ENCODE measurements around the gene SLC16A3.

Gene SLC16A3

GRCh38 chr17:82215095-82215971 lies 13.5 kb upstream of the SLC16A3 start:
- H3K4me3 ChIP-seq (ENCODE audit: control insufficient read depth, low read depth, low read length) = no peak overlapping the region
- no peak for DNase-seq (ENCODE audit: low read depth)
- TF ChIP-seq CTCF (conservative IDR thresholded peaks at IDR 0.05; ENCODE audit: control insufficient read depth, insufficient read depth, low read depth, low read length) = no peak

DNA sequence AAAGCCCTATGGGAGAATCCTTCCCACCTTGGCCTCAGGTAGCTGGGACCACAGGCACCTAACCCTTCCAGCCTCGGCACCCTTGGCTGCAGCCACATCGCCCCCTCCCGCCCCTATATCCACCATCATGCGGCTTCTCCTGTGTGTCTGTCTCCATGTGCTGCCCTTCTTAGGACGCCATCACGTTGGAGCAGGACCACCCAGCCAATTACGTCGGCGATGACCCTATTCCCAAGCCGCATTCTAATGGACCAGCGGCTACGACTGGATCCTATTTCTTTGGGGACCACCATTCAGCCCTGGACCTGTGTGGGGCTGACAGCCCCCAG lies 12.9 kb upstream of the SLC16A3 start:
- DNase-seq (ENCODE audit: low read depth) = no peak
- no peak for TF ChIP-seq CTCF (conservative IDR thresholded peaks at IDR 0.05; ENCODE audit: control insufficient read depth, insufficient read depth, low read depth, low read length)
- no peak overlapping the region for H3K4me3 ChIP-seq (ENCODE audit: control insufficient read depth, low read depth, low read length)

- no peak for TF ChIP-seq CTCF (conservative IDR thresholded peaks at IDR 0.05; ENCODE audit: control insufficient read depth, insufficient read depth, low read depth, low read length)
- H3K4me3 ChIP-seq (ENCODE audit: control insufficient read depth, low read depth, low read length) = no peak overlapping the region
- peak; percentile 85 for DNase-seq (ENCODE audit: low read depth)
These were observed 12.3 kb upstream of the SLC16A3 start for GRCh38 chr17:82216301-82217119.

DNA sequence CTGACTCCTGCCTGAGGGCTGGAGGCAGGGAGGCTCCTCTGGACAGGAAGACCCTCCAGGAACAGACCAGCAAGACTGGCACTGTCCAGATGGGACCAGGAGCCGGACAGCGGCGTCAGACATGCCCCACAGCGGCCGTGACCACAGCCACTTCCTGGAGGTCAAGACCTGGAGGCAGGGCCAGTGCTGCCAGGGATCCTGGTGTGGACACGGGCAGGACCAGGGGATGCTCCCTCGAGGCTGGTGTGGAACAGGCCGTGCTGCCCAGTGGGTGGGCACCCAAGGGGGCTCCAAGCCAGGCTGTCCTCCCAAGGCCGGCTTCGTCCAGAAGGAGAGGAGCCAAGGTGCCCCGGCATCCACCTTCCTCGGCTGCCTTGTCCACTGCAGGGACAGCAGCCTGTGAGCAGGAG lies 11.7 kb upstream of the SLC16A3 start:
- no peak for TF ChIP-seq CTCF (conservative IDR thresholded peaks at IDR 0.05; ENCODE audit: control insufficient read depth, insufficient read depth, low read depth, low read length)
- H3K4me3 ChIP-seq (ENCODE audit: control insufficient read depth, low read depth, low read length) = no peak overlapping the region

GRCh38 chr17:82217530-82218204 lies 11.2 kb upstream of the SLC16A3 start:
- DNase-seq (ENCODE audit: low read depth) = peak; percentile 85
- no peak overlapping the region for H3K4me3 ChIP-seq (ENCODE audit: control insufficient read depth, low read depth, low read length)
- TF ChIP-seq CTCF (conservative IDR thresholded peaks at IDR 0.05; ENCODE audit: control insufficient read depth, insufficient read depth, low read depth, low read length) = no peak

More for the DNA sequence above, 11.7 kb upstream of the SLC16A3 start:
- DNase-seq (ENCODE audit: low read depth) = no peak

DNA sequence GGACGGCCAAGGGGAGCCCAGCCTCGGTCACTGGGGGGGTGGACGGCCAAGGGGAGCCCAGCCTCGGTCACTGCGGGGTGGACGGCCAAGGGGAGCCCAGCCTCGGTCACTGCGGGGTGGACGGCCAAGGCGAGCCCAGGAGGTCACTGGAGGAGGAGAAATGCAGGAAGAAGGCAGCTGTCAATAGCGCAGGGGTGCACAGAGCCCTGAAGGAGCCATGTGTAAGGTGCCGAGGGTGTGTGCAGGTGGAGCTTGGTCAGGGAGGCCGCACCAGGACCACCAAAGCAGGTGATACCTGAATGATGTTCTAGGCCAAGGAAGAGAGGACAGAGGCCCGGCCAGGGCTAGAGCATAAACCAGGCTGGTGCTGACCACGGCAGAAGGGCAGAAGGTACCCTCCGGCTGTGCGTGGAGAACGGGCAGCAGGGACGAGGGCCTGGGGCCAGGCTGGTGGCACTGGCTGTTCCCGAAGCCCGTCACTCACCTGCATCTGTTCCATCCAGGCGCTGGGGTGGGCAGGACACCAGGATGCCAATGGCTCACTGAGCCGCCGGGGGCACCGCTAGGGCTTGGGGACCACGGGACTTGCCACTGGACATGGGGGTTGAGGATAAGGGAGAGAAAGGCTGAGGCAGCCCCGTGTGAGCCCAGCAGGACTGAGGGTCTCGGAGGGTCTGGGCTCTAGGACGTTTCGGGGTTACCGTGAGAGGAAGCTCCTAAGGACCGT lies 10.3 kb upstream of the SLC16A3 start:
- no peak for DNase-seq (ENCODE audit: low read depth)
- H3K4me3 ChIP-seq (ENCODE audit: control insufficient read depth, low read depth, low read length) = no peak overlapping the region
- no peak for TF ChIP-seq CTCF (conservative IDR thresholded peaks at IDR 0.05; ENCODE audit: control insufficient read depth, insufficient read depth, low read depth, low read length)

Data from fibroblast of mammary gland (primary cell).